Hepatocyte (in vitro differentiated cells): Measurements from ENCODE around the gene SHBG. TPM values are rescaled to one million over a fixed set of nuclear protein-coding genes. Genes with fewer than 3 reads are reported as not detected.

Experiments
- DNase-seq: peaks from one replicate; pipeline ENCODE4 v3.0.0-alpha.2; 2016; ENCODE audit warnings: low spot score
- H2AFZ ChIP-seq: fragments of 200-600 bp; sonication (generic); 2 replicates; pipeline ENCODE4 v1.6.0; 2016; ENCODE audit warnings: antibody characterized with exemption, mild to moderate bottlenecking
- H3K27ac ChIP-seq: fragments of 200-600 bp; sonication (generic); 2 replicates; pipeline ENCODE4 v1.5.1; 2016; ENCODE audit warnings: mild to moderate bottlenecking
- H3K27me3 ChIP-seq: fragments of 200-600 bp; sonication (generic); 2 replicates; pipeline ENCODE4 v1.6.1; 2016
- H3K36me3 ChIP-seq: fragments of 200-600 bp; sonication (generic); replicated peaks from 2 replicates; pipeline ENCODE4 v1.5.1; 2016; ENCODE audit warnings: low read depth; ENCODE audit not compliant: insufficient read depth
- H3K4me1 ChIP-seq: fragments of 200-600 bp; sonication (generic); 2 replicates; pipeline ENCODE4 v1.5.1; 2016; ENCODE audit warnings: mild to moderate bottlenecking, moderate library complexity; ENCODE audit not compliant: insufficient read depth
- H3K4me2 ChIP-seq: fragments of 200-600 bp; sonication (generic); 2 replicates; pipeline ENCODE4 v1.6.0; 2016
- H3K4me3 ChIP-seq: fragments of 200-600 bp; sonication (generic); 2 replicates; pipeline ENCODE4 v1.5.1; 2016; ENCODE audit warnings: mild to moderate bottlenecking
- H3K79me2 ChIP-seq: fragments of 200-600 bp; sonication (generic); 2 replicates; pipeline ENCODE4 v1.6.0; 2017; ENCODE audit warnings: mild to moderate bottlenecking
- H3K9me2 ChIP-seq: fragments of 200-600 bp; sonication (generic); replicated peaks from 2 replicates; pipeline ENCODE4 v1.6.0; 2017; ENCODE audit warnings: mild to moderate bottlenecking; ENCODE audit not compliant: insufficient read depth
- H3K9me3 ChIP-seq: fragments of 200-600 bp; sonication (generic); 2 replicates; pipeline ENCODE4 v1.5.1; 2016; ENCODE audit warnings: low read depth, mild to moderate bottlenecking
- H4K20me1 ChIP-seq: fragments of 200-600 bp; sonication (generic); 2 replicates; pipeline ENCODE4 v1.6.0; 2016; ENCODE audit warnings: mild to moderate bottlenecking; ENCODE audit not compliant: insufficient read depth, poor library complexity, severe bottlenecking
- CTCF ChIP-seq: fragments of 200-600 bp; sonication (generic); IDR thresholded peaks from 2 replicates; pipeline ENCODE4 v1.5.1; 2016; ENCODE audit warnings: antibody characterized with exemption, mild to moderate bottlenecking; ENCODE audit not compliant: poor library complexity
- EZH2 ChIP-seq: fragments of 200-600 bp; sonication (generic); IDR thresholded peaks from 2 replicates; pipeline ENCODE4 v1.6.1; 2016; ENCODE audit warnings: antibody characterized with exemption, mild to moderate bottlenecking, borderline replicate concordance
- EZH2phosphoT487 ChIP-seq: fragments of 200-600 bp; sonication (generic); IDR thresholded peaks from one replicate; pipeline ENCODE4 v1.6.1; 2018; ENCODE audit warnings: antibody characterized with exemption, mild to moderate bottlenecking, low read depth, moderate library complexity; ENCODE audit not compliant: unreplicated experiment, severe bottlenecking
- WGBS: methylation state at CpG from one replicate; pipeline ENCODE4 v1.1.6; 2016; ENCODE audit warnings: low lambda C conversion rate; ENCODE audit errors: missing lambda C conversion rate; 5-methylcytosine and 5-hydroxymethylcytosine counted together
- polyA plus RNA-seq: library from polyadenylated mRNA; unstranded; fragments of >200 nt; fragmentation: Nextera tagmentation; extraction: Ambion mirVana; gene quantifications from 2 replicates; pipeline ENCODE4 v1.2.1, GENCODE V29; 2016
- total RNA-seq: library from RNA; depleted of rRNA; stranded (reverse); fragments of >200 nt; gene quantifications from 2 replicates; pipeline ENCODE4 v1.2.3, GENCODE V29; 2014

SHBG gene
- total RNA-seq = 6.1 and 9.0 TPM in 2 replicates
- polyA plus RNA-seq = 5.3 and 10.0 TPM in 2 replicates

- Histone ChIP-seq H4K20me1 (no peaks in the 10 kb centered on the region), H3K9me3 (no peaks in the 10 kb centered on the region), H3K27me3 (no peaks in the 10 kb centered on the region), H3K4me1 (peaks cover 19% of the 10 kb centered on the region), H3K27ac (peak within 1 kb of the TSS; percentile 46), H2AFZ (no peak within 1 kb of the TSS), H3K4me3 (no peak within 1 kb of the TSS), H3K9me2 (no peaks in the 10 kb centered on the region), H3K36me3 (no peaks in the 10 kb centered on the region), H3K4me2 (no peak within 1 kb of the TSS), H3K79me2 (peaks cover 22% of the 10 kb centered on the region)
- peak; percentile 50 for DNase-seq
- TF ChIP-seq EZH2phosphoT487 = no peak
- TF ChIP-seq CTCF = no peak
- TF ChIP-seq EZH2 = no peak
- WGBS = 62% methylated on average over 13 of the region's 13 CpGs
Measured at GRCh38 chr17:7629939-7630571, at the start of gene SHBG. Gene SHBG (plus strand): TSS chr17:7630135. CDS start chr17:7630173, 38 bp downstream.

DNA sequence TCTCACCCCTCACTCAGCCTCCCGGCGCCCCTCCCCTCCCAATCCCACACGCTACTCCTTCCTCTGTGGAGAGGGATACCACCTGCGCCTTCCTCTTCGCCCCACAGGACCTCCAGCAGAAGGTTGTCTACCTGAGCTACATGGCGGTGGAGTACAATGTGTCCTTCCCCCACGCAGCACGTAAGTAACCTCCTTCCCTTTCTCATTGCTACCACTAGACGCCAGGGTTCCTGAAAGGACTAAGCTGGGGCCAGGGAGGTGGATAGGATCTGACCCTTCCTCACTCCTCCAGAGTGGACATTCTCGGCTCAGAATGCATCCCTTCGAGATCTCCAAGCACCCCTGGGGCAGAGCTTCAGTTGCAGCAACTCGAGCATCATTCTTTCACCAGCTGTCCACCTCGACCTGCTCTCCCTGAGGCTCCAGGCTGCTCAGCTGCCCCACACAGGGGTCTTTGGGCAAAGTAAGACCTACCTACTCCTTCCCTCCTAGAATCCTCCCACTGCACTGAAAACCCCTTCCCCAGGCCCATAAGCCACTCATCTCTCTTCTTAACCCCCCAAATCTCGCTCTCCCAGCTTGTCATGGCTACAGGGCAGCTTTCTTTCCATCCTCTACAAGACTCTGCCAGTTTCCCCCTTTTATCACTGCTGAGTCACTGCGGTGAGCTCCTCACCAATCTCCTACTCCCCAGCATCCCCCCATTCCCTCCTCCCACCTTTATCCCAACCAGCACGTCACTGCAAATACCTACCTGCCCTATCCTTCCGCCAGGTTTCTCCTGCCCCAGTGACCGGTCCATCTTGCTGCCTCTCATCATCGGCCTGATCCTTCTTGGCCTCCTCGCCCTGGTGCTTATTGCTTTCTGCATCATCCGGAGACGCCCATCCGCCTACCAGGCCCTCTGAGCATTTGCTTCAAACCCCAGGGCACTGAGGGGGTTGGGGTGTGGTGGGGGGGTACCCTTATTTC lies 49.0 kb upstream of the SHBG start:
- no peak for DNase-seq
- Histone ChIP-seq H3K4me1 (peaks cover 28% of the 10 kb centered on the region), H4K20me1 (peaks cover 24% of the 10 kb centered on the region), H3K4me3 (no peak overlapping the region), H3K4me2 (peak overlapping the region; percentile 71), H3K36me3 (no peaks in the 10 kb centered on the region), H3K9me3 (no peaks in the 10 kb centered on the region), H3K27me3 (no peaks in the 10 kb centered on the region), H2AFZ (no peak overlapping the region), H3K27ac (peak overlapping the region; percentile 98), H3K79me2 (peaks cover 68% of the 10 kb centered on the region), H3K9me2 (no peaks in the 10 kb centered on the region)
- 91% methylated on average over 23 of the region's 23 CpGs for WGBS
- TF ChIP-seq CTCF (no peak), EZH2phosphoT487 (no peak), EZH2 (no peak)

GRCh38 chr17:7582396-7583252 lies 47.3 kb upstream of the SHBG start:
- H3K9me2 ChIP-seq = no peaks in the 10 kb centered on the region
- H3K4me3 ChIP-seq = no peak overlapping the region
- TF ChIP-seq EZH2 (no peak), CTCF (no peak), EZH2phosphoT487 (no peak)
- DNase-seq = no peak
- 96% methylated on average over 35 of the region's 36 CpGs for WGBS
- H3K9me3 ChIP-seq = no peaks in the 10 kb centered on the region
- no peaks in the 10 kb centered on the region for H3K27me3 ChIP-seq
- H3K4me2 ChIP-seq = peak overlapping the region; percentile 67
- no peak overlapping the region for H2AFZ ChIP-seq
- peaks cover 6% of the 10 kb centered on the region for H4K20me1 ChIP-seq
- H3K4me1 ChIP-seq = peaks cover 26% of the 10 kb centered on the region
- H3K36me3 ChIP-seq = no peaks in the 10 kb centered on the region
- peaks cover 54% of the 10 kb centered on the region for H3K79me2 ChIP-seq
- peak overlapping the region; percentile 96 for H3K27ac ChIP-seq
